ENCODE data around the gene METTL18. TPM values are rescaled to one million over a fixed set of nuclear protein-coding genes. Genes with fewer than 3 reads are reported as not detected.

Gene METTL18
- 5.4 and 7.3 TPM in 2 replicates for total RNA-seq

DNA sequence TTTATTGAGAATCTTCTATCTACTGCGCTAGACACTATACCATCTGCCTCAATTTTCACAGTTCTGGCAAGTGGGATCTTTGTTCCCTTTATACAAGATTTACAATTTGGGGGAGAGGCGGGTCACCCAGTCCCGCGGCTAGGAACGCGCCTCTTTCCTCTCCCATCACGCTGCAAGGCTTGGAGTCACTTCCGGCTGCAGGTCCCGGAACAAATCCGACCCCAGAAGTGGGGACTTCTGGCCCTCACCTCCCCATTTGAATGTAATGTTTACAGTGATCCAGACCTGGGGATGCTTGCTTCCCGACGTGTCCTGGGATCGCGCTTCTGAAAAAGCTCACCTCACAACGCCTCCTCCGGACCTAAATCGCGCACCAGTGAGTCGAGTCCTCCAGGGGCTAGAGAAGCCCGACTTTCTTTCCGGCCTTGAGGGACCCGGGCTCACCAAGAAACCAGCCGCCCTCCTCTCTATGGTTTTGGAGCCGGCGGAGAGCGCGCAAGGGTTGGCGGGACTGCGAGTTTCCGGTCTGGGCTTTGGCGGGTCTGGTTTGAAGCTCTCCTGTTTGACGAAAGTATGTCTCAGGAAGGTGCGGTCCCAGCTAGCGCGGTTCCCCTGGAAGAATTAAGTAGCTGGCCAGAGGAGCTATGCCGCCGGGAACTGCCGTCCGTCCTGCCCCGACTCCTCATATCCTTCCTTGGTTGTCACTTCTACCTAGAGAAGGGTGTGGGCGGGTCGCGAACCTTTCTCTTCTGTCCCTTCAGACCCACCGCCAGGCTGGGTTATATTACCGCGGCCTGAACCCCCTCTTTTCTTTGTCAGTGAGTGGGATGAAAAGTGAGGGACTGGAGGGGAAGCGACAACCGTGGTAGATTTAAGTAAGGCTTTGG, at the start of gene METTL18:
METTL18 (minus strand) TSS at position 378 of the 887 bp plus-strand sequence. CDS start 1,212 bp downstream, outside the sequence.

Other genes with a start within 250 kb of the METTL18 start
- under 0.01 TPM in 1 of 2 replicates, not detected in the other for gene F5, start 208.4 kb downstream of the METTL18 start, total RNA-seq
- not detected in 2 replicates for gene SELP, start 164.8 kb downstream of the METTL18 start, total RNA-seq
- gene SELL, start 83.3 kb downstream of the METTL18 start, total RNA-seq, result 0.09 and 0.14 TPM in 2 replicates
- gene SELE, start 60.8 kb downstream of the METTL18 start, total RNA-seq, result not detected in 2 replicates
- 8.2 and 11.3 TPM in 2 replicates for gene SCYL3, start 99.0 kb upstream of the METTL18 start, total RNA-seq

All from smooth muscle cell of bladder (primary cell).